ENCODE measurements around the gene C1QTNF5.

DNA sequence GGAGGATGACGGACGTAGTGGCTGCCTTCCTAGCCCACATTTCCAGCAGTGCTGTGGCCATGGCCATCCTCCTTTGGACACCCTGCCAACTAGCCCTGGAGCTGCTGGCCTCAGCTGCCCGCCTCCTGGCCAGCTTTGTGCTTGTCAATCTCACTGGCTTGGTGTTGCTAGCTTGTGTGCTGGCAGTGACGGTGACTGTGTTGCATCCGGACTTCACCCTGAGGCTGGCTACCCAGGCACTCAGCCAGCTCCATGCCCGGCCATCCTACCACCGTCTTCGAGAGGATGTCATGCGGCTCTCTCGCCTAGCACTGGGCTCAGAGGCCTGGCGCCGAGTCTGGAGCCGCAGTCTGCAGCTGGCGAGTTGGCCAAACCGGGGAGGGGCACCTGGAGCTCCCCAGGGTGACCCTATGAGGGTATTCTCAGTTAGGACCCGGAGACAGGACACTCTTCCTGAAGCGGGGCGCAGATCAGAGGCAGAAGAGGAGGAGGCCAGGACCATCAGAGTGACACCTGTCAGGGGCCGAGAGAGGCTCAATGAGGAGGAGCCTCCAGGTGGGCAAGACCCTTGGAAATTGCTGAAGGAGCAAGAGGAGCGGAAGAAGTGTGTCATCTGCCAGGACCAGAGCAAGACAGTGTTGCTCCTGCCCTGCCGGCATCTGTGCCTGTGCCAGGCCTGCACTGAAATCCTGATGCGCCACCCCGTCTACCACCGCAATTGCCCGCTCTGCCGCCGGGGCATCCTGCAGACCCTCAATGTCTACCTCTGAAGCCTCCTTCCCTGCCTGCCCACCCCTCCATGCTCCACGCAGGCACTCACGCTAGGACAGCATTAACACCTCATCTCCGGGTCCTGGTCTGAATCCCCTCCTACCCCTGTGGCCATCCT lies 4.8 kb downstream of the C1QTNF5 start:
- TF ChIP-seq, protein P1, sequence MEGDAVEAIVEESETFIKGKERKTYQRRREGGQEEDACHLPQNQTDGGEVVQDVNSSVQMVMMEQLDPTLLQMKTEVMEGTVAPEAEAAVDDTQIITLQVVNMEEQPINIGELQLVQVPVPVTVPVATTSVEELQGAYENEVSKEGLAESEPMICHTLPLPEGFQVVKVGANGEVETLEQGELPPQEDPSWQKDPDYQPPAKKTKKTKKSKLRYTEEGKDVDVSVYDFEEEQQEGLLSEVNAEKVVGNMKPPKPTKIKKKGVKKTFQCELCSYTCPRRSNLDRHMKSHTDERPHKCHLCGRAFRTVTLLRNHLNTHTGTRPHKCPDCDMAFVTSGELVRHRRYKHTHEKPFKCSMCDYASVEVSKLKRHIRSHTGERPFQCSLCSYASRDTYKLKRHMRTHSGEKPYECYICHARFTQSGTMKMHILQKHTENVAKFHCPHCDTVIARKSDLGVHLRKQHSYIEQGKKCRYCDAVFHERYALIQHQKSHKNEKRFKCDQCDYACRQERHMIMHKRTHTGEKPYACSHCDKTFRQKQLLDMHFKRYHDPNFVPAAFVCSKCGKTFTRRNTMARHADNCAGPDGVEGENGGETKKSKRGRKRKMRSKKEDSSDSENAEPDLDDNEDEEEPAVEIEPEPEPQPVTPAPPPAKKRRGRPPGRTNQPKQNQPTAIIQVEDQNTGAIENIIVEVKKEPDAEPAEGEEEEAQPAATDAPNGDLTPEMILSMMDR (IDR thresholded peaks at IDR 0.05): no peak
- no peak for TF ChIP-seq SP1 (CRISPR knock-in tag; conservative IDR thresholded peaks at IDR 0.05)

Data from WTC11 (cell line).